HG03460 (cell line): ENCODE measurements around the gene CELSR3.
A peak's percentile ranks its signal among the peaks of the same experiment; 100 is the strongest.

Experiments
- ATAC-seq: cut with Tn5 transposase; IDR thresholded peaks from one replicate; pipeline ENCODE4 v1.9.1; 2021; ENCODE audit not compliant: unreplicated experiment

The CELSR3 gene

DNA sequence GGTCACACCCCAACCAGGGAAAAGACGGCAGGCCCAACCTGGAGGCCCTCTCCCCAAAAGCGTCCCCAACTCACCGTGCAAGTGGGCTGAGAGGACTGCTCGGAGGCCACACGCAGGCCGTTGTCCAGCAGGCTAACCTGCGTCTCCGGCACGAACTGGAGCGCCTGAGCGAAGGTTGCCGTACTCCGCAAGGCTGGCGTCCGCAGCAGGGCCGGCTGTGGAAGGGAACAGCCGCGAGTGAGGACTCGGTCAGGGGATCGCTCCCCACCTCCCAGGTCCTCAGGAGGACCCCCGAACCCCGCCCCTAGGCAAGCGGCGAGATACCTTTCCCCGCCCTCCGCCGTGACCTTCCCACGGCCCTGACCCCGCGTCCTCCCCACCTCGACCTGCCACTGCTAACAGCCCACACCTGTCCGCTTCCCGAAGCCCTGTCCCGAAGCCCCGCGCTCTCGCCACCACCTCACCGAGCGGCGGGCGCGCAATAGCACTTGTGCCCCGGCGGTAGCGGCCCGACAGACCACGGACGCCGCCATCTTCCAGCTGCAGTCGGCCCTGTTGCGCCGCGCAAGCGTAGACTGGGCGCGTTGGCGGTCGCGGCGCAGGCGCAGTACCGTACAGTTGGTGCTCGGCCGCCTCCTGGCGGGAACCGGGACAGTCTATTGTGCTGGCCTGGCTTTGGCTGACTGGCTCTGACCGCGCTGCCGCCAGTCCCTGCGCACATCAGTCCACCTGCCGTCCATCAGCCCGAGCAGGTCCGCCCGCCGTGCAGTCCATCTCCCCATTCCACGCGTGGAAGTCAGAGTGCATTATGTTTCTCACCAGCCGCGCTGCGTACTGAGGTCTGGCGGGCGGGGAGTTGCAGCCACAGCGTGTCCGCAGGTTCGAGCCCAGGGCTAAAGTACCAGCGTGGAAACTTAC lies 53.3 kb downstream of the CELSR3 start, which contains the start of gene UQCRC1:
TSS of gene UQCRC1 (minus strand) at position 559 of the 918 bp plus-strand sequence. CDS start at position 533, 26 bp downstream.
- peak; percentile 92 for ATAC-seq

DNA sequence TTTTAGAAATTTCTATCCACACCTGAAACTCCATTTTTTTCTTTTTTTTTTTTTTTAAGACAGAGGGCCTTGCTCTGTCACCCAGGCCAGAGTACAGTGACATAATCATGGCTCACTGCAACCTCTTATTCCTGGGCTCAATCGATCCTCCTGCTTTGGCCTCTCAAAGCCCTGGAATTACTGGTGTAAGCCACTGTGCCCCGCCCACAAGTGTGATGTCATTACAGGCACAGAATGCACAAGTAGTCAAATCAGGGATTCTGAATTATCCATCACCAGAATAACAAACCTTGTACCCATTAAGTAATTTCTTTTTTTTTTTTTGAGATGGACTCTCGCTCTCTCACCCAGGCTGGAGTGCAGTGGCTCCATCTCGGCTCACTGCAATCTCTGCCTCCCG lies 55.2 kb downstream of the CELSR3 start:
- ATAC-seq = no peak

DNA sequence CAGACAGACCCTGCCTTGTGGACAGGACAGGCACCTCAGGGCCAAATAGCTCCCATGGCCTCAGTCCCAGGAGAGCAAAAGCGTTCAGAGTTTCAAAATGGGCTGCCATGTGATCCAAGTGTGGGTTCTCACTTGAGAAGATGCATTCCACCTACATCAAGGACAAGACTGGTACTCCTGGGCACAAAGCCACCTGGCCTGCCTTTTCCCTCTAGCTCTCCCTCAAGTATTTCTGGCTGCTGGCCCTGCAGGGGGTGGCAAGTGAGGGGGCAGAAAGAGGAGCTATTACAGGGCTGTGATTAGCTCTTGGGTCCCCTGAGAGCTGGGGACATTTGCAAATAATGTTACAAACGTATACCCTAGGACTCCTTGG lies 61.1 kb downstream of the CELSR3 start:
- no peak for ATAC-seq

DNA sequence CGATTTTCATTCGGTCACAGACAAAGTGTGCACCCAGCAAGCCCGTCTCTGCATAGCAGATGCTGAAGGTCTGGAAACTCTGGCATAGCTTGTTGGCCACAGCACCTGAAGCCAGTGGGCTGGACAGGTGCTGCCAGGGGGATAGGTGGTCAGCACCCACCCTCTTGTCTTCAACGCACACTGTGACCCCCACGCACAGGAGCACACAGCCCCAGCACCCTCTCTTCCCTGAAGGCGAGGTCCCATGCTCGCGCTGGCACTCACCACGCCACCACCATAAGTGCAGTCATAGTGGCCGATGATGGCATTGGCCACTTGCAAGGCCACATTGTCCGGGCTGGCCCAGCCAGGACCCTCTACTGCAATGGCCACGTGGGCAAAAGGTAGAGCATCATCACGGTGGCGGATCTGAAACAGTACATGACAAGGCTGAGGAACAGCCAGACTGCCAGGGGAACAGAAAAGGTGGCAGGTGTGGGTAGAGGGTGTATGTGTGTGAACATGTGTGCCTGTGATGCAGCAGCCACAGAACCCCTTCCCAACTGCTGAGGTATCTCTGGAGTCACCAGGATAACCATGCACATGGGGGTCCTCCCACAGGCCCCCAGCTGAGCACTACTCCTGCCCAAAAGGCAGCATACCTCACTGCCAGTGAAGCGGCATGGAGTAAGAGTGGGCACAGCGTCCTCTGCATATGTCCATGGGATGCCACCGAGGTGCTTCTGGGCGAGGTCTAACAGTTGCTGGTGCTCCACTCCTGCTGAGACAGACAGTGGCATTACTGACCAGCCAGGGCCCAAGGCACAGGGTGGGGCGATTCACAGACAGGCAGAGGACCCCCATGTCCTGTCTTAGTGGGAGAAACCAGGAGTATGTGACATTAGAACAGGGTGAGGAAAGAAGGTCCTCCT lies 61.7 kb downstream of the CELSR3 start:
- ATAC-seq = no peak

DNA sequence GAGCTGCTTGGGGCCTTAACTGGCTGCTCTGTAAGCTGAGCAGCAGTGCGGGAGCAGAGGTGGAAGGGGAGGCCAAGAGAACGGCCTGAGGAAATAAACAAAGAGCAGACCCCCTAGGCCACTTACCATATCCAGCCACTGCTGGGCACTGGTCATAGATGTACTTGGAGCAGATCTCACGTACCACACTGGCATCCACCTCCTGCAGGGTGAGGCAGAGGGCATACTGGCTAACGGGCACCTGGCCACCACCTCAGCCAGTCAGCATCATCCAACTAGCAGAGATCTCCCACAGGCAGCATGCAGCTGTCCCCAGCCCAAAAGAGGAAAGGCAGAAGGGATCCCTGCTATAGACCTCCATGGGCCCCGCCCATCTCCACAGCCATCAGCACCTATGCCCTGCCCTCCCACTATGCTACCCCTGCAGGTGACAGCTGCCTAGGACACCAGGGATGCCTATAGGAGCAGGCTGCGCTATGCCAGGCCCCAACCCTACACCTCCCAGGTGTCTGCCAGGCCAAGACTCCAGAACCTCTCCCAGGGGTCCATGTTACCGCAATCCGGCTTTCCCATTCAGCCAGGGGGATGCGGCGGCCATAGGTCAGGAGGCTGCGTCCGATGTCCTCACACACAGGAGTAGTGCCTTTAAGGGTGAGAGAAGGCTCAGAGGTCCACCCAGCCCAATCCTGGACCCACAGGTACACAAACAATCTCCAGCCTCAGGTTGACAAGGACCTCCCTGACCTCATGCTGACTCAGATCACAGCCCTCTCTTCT lies 63.0 kb downstream of the CELSR3 start:
- ATAC-seq = no peak

DNA sequence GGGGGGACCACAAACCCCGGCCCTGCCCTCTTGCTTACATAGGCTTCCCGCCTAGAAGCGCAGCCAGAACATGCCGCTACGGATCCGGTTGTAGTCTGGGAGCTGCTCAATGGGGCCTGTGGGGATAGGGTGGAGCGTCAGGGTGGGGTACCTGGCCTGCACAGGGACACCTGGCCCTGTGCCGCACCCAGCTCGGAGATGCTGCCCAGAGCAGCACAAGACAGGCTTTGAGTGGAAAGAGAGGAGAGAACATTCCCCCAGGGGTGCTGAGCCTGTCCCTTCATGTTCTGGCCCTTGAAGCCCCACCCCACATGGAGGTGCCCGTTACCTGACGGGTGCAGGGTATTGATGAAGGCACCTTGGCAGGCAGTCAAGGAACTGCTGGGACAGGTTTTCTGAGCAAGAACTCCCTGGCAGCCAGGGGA lies 63.6 kb downstream of the CELSR3 start:
- ATAC-seq = no peak

DNA sequence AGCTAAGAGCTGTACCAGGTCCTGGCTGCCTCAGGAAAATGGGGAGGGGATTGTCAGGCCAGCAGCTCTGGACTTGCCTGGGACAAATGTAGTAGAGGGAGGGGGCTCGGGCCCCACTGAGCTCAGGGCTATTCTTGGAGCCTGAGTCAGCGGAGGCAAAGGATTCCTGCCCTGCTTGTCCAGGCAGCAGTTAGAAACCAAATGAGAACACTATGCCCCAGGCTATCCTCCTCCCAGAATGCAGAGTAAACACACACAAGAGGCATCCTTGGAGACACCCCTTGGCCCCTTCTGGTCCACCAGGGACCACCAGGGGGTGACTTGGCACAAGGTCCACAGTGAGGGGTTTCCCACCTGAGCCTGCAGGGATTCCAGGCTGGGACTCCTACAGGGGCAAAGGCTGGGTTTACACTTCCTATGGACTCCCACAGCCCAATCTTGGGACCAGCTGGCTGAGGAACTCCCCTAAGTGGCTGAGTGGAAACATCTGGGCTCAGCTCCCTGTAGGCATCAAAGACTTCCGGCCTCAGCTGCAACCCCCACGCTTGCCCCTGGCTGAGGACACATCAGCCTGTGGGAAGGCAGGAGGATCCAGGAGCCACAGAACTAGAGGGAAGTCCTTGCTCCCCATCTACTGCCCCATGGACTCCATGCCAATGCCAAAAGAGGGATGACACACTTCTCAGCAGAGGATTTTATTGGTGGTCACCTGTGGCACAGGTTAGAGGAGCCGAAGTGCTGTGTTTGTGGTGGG lies 64.2 kb downstream of the CELSR3 start:
- ATAC-seq = no peak

DNA sequence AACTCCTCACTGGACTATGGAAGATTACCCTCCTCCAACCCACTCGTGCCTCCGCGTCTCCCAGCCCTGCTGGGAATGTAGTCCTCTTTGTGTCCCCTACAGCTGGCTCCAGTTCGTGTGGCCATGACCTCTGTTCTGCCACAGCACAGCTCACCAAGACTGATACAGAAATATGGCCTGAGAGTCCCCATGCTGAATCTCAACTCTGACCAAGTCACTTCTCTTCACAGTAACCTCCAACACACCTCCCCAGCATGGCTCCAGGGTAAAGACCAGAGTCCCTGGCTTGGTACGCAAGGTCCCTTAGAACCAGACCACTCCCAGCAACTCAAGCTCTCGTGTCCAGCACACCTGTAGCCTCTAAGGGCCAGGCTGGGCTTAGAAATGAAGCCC lies 65.3 kb downstream of the CELSR3 start:
- no peak for ATAC-seq

DNA sequence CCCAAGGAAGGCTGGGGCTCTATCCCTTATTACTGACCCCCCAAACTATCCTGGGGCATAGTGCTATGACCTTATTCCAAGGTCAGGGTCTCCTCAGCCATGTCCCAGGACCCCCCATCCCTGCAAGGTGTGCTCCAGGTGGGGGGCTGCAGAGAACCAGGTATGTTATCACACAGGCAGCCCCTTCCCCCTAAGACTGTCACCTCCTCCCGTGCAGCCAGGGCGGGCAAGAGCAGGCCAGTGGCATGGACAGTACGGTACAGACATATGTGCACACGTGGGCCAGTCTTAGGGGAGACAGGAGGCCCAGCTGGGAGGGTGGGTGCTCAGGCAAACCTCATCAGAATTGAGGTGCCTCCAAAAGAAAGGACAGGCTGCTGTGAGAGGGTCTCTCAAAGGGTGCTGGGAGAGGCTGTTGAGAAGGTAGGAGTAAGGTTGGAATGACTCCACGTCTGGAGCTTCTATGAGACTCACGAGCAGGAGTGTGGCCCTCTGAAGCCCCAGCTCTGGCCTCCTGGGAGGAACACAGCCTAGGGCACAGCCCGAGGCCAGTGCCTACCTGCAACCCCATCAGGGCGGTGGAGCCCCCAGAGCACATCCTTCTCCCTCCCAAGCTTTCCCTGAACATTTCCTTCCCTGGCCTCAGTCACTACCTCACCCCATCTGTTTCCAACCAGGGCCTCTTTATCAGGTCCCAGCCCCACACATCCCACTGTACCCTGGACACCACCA lies 65.8 kb downstream of the CELSR3 start:
- no peak for ATAC-seq

DNA sequence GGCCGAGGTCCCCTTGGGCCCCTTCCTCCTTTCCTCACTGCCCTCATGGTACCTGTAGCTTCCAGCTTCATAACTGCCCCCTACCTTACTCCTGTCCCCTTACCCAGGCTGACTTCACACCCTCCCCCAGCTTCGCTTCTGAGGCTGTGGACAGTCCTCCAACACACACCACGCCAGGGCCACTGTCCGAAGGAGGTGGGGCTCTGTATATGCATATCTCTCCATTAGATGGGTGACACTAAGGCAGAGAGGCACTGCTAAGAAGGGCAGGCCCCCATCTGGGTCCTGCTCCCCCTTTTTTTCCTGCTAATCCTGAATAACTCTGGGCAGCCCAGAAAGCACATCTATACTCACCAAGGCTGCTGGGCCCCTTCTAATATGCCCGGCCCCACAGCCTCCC lies 66.5 kb downstream of the CELSR3 start:
- ATAC-seq = no peak

DNA sequence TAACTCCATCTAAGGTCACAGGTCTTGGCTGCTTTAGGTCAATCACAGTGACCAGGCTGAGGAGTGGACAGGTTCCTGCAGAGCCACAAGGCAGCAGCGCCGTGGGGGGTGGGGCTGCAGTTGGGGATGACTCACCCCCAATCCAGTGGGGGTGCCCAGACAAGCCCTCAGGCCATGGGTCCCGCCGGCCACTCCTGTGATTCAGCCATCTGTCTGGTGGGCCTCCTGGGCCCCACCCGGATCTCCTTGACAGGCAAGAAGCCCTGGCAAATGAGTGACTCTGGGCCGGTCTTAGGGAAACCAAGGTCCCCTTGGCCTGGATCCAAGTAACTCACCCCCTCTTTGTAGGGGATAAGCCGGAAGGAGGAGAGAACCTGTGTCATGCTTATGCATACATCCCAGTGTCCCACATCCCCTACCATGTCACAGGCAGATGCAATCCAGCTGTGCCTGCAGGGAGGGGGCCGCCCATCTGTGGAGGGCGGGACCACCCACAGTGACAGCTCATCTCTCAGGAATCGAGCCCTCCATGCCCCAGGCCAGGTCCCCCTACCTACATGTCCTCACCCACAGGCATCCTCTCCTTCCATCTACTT lies 67.1 kb downstream of the CELSR3 start:
- no peak for ATAC-seq

DNA sequence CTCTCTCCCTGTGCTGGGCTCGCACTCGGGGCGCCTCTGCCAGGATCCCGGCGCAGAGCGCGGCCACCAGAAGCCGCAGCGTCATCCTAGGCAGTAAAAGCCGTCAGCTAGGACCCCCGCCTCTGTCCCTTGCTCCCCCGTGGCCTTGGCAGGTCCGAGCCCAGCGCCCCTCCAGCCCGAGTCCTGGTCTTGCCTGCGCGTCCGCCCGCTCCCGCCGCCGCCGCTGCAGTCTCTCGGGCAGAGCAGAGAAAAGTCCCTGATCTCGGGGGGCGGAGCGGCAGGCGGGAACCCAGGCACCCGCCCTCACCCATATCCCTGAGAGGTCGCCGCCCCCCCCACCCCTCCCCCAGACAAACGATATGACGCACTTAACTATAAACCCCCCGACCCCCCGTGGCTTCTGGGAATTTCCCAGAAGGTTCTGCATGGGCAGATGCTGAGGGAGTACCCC lies 67.6 kb downstream of the CELSR3 start, which contains the start of gene COL7A1:
TSS of gene COL7A1 (minus strand) at position 255 of the 451 bp plus-strand sequence. CDS start at position 85, 170 bp downstream.
- no peak for ATAC-seq

DNA sequence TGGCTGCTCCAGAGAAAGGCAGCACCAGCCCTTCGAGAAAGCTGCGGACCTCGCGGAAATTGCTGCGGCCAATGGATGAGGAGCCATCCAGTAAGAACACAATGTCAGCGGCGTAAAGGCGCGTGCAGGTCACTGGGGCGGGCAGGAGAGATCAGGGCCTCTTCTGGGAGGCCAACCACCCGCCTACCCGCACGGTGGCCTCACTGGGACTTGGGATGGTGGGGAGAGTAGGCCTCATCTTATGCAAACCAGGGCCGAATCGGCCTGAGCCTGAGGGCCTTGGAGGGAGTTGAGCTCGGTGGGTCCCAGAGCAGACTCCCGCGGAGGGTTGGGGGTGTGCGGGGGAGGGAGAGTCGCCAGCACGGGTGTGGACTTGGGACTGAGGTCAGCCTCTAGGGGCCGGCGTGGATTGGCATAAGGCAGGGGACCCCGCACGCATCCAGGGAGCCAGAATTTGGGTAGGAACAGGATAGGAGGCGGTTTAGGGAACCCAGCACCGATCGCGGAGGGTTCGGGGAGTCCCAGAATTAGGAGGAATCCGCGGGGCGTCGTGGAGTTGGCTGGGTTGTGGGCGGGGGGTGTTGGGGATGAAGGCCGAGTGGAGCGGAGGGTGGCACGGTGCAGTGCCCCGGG lies 68.2 kb downstream of the CELSR3 start:
- ATAC-seq = no peak

DNA sequence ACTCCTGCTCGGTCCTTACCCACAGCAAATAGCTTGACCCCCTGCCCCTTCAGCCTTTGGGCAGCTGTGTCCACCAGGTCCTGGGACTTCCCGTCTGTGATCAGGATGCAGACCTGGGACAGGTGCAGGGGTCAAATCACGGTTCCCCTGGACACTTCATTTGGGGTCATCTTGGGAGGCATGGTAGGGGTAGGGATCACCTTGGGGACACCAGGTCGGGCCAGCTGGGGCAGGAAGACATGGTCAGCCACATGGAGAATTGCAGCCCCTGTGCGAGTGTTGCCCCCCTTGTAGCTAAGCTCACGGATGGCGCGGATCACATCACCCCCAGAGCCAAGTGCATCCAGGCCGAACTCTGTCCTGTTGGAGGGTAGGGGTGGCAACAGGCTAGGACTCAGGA lies 69.3 kb downstream of the CELSR3 start:
- ATAC-seq = no peak

DNA sequence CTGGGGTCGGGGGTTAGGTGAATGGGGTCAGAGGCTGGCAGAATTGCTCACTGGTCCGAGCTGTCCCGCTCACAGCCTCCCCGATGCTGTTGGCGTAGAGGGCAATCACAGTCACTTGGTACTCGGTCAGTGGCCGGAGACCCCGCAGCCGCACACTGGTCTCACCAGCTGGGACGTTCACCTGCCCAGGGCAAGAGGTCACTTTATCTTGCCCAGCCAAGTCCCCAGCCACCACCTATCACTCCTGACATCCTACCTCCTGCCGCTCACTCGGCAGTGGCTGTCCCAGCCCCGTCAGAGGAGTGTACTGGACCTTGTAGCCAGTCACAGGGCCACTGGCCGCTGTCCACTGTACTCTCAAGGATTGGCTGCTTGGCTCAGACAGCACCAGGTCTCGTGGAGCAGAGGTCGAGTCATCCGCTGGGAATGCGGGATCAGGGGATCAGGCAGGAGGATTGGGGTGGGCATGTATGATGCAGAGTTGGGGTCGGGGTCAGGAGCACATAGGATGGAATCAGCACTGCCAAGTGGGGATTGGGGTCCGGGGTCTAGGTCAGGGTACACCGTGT lies 70.1 kb downstream of the CELSR3 start:
- ATAC-seq = no peak

DNA sequence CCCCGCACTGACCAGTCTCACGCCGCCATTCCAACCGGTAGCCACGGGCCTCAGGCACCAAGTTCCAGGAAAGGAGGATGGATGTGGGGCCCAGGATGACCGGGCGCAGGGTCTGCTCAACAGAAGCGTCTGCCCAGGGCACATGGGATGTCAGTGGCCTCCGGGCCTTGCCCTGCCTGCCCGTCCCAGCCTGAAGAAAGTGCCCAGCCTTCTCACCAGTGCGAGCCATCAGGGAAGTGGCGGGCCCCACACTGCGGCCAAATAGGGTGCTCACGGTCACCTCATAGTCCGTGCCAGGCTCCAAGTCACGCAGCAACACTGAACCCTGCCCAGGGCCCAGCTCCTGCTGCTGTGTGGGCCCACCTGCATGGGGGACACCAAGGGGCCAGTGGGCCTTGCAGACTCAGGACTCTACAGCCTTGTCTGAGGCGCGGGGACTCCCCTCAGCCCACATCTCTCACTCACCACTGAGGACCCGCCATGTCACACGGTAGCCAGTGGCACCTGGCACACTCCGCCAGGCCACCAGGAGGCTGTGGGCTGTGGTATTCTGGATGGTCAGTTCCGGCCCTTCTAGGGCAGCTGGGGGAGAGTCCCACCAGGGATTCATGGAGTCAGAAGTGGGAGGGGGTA lies 70.7 kb downstream of the CELSR3 start:
- no peak for ATAC-seq

DNA sequence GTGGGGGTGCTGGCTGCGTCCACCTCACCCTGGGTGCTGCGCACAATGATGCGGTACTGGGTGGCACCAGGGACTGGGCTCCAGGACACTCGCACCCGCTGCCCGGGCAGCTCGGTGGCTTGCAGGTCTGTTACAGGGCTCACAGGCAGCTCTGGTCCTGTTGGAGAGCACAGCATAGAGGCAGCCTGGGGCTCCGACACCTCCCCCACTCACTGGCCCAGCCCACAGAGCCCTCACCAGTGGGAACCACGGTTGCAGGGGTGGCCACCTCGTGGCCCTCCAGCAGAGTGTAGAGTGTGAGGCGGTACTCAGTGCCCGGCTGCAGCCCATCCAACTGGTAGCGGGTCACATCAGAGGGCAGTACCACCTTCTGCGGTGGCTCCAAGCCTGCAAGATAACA lies 71.2 kb downstream of the CELSR3 start:
- no peak for ATAC-seq

DNA sequence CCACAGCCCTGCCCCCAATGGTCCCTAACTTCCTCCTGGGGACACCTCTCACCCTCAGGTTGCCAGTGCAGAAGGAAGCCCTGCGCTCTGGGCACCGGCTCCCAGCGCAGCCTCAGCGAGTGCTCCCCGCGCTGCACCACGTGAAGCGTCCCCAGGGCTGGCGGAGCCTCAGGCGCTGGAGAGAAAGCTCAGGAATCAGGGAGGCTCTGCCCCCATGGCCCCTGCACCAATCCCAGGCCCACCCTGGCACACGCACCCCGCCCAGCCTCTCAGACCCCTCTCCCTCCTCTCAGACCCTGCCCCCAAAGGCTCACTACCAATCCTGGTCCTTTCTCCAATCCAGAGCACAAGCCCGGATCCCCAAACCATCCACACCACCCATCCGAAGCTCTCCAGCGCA lies 74.5 kb downstream of the CELSR3 start:
- no peak for ATAC-seq
